GM18867 (cell line): ENCODE measurements around the gene HDAC1.

ENCODE experiments used
- ATAC-seq: cut with Tn5 transposase; IDR thresholded peaks from one replicate; pipeline ENCODE4 v1.9.1; 2021; ENCODE audit warnings: mild to moderate bottlenecking, moderate library complexity; ENCODE audit not compliant: unreplicated experiment

HDAC1 gene

DNA sequence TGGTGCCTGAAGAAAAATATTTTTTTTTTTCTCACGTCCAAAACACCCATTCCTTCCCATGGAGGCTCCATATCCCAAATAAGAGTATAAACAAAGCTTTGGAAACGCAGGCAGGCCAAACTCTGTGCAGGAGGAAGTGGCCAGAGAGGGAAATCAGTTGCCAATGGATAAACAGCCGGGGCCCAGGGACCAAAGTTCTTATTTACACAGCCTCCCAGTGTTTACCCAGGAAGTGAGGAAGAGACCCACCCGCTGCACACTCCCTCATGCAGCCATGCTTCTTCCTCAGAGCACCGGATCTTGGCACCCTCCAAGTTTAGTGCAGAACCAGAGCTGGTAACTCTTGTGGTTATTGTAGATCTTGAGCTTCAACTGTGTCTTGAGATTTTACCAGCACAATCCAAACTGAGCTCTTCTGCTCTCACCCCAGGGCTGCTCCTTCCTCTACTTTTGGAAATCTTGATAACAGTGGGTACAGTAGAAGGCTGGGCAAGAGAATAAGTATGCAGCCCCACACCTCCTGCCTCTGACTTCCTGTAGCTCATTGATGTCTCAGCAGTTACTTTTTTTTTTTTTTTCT, 29.9 kb downstream of the HDAC1 start:
- no peak for ATAC-seq

GRCh38 chr1:32327204-32327603, 35.3 kb downstream of the HDAC1 start:
- no peak for ATAC-seq

DNA sequence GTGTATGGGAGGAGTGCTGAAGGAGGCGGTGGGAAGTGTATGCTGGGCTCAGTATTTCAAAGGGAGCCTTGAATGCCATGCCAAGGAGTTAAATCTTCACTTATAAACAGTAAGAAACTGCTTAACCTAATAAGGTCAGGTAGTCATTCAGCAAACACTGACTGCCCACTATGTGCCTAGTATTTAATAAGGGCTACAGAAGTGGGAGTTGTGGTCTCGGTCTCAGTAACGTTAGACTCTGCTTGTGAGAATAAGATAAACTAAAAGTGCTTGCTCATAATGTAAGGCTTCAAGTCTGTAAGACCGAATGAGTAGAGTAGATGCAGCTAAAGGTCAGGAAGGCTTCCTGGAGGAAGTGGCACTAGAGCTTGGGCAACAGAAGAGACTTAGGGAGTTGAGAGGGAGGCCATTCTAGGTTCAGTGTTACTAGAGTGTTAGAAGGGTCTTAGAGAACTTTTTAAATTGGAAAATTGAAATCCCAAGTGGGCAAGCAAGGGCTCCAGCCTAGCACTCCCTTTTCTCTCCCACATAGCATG, 38.1 kb downstream of the HDAC1 start:
- ATAC-seq, result no peak

- no peak for ATAC-seq
These were observed 38.8 kb downstream of the HDAC1 start for GRCh38 chr1:32330558-32331151.

DNA sequence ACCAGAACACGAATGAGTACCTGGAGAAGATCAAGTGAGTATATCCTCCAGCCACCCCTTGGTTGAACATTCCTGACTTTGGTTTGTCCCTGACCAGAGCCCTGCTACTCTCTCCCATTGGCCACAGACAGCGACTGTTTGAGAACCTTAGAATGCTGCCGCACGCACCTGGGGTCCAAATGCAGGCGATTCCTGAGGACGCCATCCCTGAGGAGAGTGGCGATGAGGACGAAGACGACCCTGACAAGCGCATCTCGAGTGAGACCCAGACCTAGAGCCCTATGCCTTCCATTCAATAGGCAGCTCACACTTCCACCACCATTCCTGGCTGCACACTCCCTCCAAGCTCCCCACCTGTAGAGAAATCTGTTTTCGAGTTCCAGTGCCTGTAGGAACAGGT, 39.7 kb downstream of the HDAC1 start:
- ATAC-seq, result no peak

DNA sequence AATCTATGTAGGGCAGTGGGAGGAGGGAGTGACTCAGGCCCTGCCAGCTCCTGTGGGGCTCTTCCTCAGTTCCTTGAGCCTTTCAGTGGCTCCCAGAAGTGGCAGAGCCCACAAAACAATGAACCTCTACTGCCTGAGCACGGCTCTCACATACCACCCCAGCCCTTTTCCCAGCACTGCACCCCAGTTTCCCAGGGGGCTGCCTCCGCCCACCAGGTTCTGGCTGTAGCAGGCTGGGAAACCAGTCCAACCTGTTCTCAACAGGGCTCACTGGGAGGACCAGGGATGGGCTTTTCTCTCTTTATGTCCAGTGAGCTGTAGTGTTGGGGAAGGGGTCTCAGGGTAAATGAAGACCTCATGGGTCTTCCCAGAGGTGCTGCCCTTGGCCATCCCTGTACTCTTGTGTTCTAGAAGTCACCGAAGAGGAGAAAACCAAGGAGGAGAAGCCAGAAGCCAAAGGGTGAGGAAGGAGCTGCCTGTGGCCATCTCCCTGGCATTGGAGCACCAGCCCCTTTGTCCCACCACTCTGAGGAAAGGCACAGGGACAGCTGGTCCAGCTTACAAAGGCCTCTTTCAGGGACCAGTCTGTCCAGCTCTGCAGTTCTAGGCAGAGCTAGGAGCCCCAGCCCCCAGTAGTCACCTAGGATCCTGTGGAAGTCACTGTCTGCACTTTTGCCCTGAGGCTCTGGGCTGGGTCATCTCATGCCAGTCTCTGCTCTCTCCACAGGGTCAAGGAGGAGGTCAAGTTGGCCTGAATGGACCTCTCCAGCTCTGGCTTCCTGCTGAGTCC, 40.6 kb downstream of the HDAC1 start:
- no peak for ATAC-seq

- ATAC-seq, result no peak
These were observed 41.5 kb downstream of the HDAC1 start for GRCh38 chr1:32333251-32333963.

DNA sequence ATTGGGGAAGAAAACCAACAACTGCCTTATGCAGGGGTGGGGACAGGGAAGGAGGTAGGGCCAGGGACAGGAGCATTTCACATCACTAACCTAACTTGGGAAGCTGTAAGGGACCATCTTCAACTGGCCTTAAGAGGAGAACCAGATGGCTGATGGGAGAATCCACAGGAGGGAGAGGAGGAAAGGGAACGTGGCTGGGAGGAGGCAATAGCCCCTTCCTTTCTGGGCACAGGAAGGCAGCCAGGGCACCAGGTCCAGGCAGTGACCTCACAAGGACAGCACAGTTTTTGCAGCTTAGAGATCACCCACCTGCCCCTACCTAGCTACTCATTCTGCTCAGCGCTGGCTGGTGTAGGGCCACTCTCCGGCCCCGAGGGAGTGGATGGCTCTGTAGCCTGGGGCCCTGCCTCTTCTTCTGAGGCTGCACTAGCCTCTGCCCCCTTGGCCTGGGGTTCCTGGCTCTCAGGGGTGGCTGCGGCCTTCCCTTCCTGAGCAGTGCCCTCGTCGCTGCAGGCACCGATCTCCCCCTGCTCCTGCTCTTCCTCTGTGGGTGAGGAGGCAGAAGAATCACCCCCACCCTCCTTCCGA, 42.5 kb downstream of the HDAC1 start:
- ATAC-seq, result no peak

- peak; percentile 11 for ATAC-seq
These were observed 43.1 kb downstream of the HDAC1 start for GRCh38 chr1:32334864-32335534.

- peak; percentile 10 for ATAC-seq
These were observed 43.6 kb downstream of the HDAC1 start for GRCh38 chr1:32335535-32335789.

DNA sequence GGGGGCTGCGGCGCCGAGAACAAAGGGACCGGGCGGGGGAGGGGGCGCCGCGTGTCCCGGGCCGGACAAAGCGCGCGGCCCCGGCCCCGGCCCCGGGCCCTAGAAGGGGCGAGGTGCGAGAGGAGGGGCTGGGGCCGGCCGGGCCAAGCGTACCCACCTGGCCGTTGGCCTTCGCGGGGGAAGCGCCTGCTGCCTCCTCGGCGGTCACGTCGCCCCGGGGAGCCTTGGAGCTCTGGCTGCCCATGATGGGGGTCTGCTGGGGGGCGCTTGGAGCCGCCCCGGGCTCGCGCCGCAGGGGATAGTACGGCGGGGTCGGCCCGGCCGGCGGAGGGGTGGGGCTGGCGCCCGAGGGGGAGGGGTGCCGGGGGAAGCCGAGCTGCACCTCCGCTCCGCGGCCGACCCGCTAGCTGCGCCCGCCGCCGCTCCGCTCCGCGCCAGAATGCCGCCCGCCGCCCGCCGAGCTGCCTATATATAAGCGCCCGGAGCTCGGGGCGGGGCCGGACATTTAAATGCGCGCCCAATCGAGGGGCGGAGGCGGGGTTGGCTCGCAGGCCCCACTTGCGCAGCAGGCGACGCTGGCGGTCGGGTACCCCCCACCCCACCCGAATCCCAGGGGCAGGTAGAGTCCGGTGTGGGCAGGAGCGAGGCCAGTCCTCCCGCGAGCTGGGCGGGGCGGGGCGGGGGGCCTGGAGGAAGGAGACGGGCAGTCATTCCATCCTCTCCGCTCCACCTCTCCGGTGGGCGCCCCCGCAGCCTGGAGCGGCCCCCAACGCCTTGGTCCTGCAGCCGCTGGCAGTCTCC, 44.1 kb downstream of the HDAC1 start, which contains the start of gene MARCKSL1:
TSS of gene MARCKSL1 (minus strand) at position 444 of the 801 bp plus-strand sequence. CDS start at position 244, 200 bp downstream.
- ATAC-seq, result peak; percentile 32

- ATAC-seq, result no peak
These were observed 44.7 kb downstream of the HDAC1 start for GRCh38 chr1:32336591-32336932.

DNA sequence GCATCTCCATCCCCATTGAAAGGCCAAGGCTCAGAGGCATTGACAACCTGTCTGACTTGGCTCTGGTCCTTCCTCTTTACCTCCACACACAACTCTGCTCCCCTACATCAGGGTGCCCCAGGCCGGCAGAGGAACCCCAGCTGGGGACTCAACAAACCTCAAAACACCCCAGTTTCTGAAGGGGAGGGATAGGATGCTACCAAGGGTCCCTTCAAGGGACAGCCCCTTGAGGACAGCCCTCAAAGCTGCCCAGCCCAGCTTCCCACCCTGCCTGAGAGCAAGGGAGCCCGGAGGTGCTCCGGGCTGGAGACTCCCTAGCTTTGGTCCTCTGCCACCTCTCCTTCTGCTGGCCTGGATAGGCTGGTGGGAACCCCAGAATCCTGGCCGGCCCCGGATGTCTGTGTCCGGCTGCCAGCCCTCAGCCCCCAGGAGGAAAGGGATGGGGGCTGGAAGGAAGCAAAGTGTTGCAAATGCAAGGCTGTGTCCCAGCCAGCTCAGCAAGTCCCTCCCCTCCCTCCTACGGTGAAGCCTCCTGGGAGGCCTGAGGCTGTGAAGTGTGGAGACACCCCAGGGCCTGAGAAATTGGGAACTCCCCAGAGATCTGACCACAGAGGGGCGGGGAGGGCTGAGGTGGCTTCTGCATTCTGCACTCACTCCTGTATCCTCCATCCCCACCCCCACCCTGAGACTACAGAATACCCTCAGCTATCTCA, 45.2 kb downstream of the HDAC1 start:
- no peak for ATAC-seq

GRCh38 chr1:32337855-32338636, 46.2 kb downstream of the HDAC1 start:
- no peak for ATAC-seq

GRCh38 chr1:32338637-32339145, 46.8 kb downstream of the HDAC1 start:
- ATAC-seq, result no peak

- ATAC-seq, result peak; percentile 20
These were observed 47.6 kb downstream of the HDAC1 start for GRCh38 chr1:32339363-32339978.

- no peak for ATAC-seq
These were observed 49.4 kb downstream of the HDAC1 start for GRCh38 chr1:32341186-32341757.
